GM12891 (cell line): Measurements from ENCODE around the gene AGBL5.

ENCODE experiments used
- PAX5 ChIP-seq: IDR thresholded peaks from 2 replicates; pipeline ENCODE4 v1.6.1; 2011; ENCODE audit warnings: low read length, moderate library complexity, mild to moderate bottlenecking; ENCODE audit not compliant: insufficient read depth, severe bottlenecking
- POLR2A ChIP-seq: IDR thresholded peaks from 2 replicates; pipeline ENCODE4 v1.6.1; 2011; ENCODE audit warnings: low read depth, low read length, control low read depth
- POLR2AphosphoS5 ChIP-seq: IDR thresholded peaks from 2 replicates; pipeline ENCODE4 v1.6.1; 2011; ENCODE audit warnings: low read depth, low read length, control low read depth
- POU2F2 ChIP-seq: IDR thresholded peaks from 2 replicates; pipeline ENCODE4 v1.6.1; 2011; ENCODE audit warnings: low read depth, mild to moderate bottlenecking, control low read depth, low read length, moderate library complexity

DNA sequence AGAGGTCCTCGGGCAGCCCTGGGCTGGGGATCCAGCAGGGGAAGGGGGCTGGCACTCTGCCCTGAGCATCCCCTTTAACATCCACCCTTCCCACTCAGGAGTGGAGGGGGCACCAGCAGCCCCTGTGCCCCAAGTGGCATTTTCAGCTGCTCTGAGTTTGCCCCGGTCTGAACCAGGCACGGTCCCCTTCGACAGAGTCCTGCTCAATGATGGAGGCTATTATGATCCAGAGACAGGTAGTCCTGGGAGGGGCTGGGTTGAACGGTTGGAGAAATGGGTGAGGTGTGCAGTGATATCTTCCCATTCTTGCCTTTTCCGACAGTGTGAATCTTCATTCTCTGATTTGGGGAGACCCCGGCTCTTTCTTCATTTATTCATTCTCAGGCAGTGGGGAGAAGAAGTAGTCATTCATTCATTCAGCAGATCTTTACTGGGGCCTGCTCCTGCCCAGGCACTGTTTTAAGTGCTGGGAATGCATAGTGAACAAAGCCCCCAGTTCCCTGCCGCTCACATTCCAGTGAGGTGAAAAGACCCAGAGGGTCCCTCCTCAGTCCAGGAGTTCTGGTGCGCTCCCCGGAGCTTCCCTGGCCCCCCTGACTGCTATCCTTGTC, 33.7 kb downstream of the AGBL5 start:
- TF ChIP-seq POLR2A: no peak
- no peak for TF ChIP-seq PAX5
- no peak for TF ChIP-seq POU2F2
- TF ChIP-seq POLR2AphosphoS5: no peak
